Activated CD8-positive, alpha-beta memory T cell treated with anti-CD3 and anti-CD28 coated beads, Interleukin-2, amount 50 U/mL, for 1 hour (primary cell): ENCODE data around the gene B4GALT5.

Experiments used
- DNase-seq: peaks from one replicate; pipeline ENCODE4 v3.0.0-alpha.2; 2020; ENCODE audit errors: extremely low read depth

B4GALT5 gene

DNA sequence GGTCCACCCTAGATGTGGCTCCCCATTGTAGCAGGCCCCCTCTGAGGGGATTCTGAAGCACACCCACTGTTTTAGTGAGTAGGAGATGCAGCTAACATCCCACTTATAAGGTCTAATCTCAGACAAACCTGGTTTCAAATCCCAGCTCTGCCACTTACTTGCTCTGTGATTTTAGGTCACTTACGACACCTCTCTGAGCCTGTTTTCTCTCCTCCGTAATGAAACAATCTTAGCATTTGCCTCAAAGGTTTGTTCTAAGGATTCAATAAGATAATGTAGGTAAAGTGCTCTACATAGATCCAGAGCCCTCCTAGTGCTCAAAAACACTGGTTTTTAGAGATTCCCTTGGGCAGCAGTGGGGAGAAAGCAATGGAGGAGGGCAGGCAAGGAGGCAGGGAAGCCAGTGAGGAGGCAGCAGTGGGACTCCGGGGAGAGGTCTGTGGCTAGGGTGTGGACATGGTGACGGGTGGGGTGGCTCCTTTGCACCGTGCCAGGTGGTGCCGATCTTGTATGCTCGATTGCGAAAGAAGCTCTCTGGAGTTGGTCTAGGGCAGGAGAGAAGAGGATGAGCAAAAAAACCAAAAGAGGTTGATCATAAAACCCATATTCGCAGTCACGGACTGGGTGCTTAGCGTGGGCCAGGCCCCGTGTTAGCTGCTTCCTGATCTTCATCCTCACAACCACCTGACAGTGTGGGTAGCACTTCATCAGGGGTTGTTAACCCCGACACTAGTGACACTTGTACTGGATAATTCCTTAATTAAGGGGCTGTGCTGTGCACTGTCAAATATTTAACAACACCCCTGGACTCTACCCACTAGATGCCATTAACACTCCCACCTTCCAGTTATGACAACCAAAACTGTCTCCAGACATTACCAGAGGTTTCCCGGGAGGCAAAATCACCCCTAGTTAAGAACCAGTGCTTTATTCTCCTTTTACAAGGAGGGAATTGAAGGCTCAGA lies 129.0 kb downstream of the B4GALT5 start:
- no peak for DNase-seq

DNA sequence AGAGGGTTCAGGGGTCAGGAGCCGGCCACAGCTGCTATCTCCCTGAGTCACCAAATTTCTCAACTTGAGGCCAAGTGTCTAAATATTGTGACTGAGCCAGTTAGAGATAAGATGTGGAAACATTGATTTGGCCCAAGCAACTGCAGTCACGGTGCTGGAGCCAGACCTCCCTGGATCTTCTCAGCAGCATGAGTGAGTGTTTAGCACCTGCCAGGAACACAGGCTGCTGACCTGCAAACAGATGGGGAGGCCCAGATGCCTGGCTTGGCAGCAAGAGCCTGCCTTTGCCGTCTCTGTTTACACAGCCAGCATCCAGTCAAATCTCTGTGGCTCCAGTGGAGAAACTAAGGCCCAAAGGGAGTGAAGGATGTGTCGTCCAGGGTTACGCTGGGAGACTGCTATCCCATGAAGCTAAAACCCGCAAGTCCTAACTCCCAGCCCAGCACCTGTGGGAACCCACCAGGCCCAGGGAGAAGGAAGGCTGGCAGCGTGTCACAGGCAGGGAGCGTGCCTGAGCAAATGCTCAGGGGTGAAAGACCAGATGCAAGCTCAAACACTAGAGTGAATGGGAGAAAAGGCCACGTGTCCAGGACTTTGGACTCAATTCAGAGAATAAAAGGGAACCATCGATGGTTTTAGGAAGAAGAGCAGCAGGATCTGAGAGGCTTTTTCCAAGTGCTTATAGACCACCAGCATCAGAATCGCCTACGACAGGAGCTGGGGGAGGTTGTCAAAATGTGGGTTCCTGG lies 129.8 kb downstream of the B4GALT5 start:
- DNase-seq, result no peak

DNA sequence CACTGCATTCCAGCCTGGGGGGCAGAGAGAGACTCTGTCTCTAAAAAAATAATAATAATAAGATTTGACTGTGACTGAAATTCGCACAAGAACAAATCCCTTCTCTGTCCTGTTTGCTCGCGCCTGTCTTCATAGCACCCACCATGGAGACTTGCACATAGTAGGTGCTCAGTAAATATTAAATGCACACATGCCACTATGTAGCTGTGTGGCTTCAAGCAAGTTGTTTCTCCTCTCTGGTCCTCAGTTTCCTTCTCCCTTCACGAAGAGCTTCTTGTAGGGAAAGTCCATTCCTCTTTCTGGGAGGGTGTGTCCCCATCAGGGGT lies 130.4 kb downstream of the B4GALT5 start:
- DNase-seq, result no peak
